SIG-M5 (cell line): ENCODE results near the gene MEF2C.

Source experiments
- DNase-seq: peaks from one replicate; lab custom pipeline; 2025; lab: John Stamatoyannopoulos, UW

Gene MEF2C

DNA sequence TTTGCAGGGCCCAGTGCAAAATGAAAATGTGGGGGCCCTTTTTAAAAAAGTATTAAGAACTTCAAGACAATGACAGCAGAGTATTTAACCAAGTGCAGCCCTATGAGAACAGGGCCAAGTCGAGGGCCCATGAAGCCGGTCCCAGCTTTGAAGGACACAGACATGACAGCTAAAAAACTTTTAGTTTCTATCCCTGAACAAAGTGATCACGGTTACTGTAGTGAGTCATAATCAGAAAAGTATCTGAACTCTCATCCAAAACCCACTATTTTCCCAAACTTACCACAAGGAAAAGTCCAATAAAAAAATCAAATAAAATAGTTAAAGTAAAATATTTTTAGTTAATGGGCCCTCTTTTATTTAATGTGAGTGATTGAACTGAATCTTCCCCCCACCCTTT lies 126.0 kb downstream of the MEF2C start:
- no peak for DNase-seq

DNA sequence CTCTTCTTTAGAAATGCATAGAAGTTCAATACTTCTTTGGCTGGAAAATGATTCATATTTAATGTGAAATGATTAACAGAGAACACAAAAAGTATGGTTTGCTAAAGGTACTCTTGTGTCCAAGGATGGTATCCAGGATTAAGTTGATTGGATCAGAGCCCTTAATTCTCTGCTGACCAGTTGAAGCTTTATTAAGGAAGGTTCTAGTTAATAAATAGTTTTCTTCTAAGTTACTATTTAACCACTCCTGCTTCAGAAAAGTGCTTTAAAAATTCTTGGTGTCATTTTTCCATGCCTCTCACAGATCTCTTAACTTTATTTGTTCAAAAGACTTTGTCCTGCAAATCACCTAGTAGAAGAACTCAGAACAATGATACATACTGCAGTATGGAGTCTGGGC lies 134.3 kb downstream of the MEF2C start:
- DNase-seq = no peak

DNA sequence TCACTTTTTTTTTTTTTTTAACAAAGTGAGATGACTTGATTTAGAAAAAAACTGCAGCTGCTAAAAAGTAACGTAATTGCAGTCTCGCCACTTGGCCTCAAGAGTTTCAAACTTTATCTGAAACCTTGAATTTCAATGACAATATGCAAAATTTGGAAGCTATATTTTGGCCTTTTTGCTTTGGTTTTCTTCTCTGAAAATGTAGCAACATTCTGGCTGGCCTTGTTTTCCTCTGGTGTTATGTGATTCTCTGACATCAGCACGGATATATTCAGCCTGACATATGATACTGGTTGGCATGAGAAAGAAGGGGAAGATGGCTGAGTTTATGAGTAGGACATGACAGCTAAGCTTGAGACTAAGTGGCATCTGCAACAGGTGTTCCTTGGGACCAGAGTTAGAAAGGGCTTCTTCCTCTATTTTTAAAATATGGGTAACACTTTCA lies 136.5 kb downstream of the MEF2C start:
- DNase-seq = no peak

DNA sequence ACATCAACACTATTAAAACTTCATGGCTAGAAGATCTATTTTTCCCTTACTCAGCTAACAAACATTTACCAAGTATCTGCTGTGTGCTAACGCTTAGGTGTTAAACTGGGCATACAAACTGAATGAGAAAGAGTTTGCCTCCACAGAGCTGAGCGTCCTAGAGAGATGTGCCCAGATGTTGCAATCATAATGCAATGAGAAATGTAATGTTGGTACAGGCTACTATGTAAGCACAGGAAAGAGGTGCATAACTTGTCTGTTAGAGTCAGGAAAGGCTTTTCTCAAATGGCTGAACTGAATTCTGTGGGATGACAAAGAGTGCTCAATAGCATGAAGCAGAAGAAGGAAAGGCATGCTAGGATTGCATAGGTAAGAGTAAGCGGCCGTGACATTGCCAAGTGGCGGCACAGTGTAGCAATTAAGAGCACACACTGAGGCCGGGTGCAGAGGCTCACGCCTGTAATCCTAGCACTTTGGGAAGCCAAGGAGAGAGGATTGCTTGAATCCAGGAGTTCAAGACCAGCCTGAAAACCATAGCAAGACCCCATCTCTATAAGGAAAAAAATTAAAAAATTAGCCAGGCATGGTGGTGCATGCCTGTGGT lies 137.8 kb downstream of the MEF2C start:
- DNase-seq = no peak

DNA sequence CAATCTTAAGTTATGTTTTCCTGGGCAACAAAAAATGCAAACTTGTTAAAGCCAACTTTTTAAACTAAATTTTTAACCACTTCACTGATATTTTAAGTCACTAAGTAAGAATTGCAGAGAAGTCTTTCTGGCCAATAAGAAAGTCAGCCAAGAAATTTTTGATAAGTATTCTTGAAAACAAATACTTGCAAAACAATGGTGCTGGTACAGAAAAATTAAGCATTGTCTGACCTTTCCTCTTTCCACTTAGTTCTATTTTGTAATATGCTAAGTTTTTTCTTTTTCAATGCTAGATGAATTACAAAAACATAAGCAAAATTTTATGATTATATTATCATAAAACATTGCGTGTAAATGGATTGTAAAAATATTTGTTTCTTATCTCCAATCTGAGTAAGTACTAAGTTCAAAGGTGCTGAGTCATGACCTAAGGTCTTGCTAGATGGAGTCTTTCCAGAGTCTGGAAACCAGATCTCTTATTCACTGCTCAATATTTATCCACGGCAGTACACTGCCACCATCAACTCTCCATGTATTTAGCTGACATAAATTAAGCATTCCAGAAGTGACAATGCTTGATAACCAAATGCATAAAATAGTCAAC lies 139.7 kb downstream of the MEF2C start:
- DNase-seq = no peak

DNA sequence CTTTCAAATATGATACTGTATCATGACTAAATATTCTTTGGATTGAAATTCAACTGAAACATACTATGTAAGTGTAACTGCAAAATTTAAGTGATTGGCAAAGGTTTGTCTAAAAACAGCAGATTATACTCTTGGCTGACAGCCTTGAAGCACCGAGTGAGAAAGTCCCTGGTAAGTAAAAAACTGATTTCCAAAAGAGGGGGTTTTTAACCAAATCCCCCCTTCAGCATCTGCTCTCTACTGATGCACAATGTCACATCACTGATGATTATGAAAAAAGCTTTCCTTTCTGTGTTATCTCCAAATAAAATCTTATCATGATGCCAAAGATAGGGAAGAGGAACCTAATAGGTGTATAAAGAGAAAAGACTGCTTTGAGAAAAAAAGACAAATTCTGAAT lies 141.0 kb downstream of the MEF2C start:
- no peak for DNase-seq

DNA sequence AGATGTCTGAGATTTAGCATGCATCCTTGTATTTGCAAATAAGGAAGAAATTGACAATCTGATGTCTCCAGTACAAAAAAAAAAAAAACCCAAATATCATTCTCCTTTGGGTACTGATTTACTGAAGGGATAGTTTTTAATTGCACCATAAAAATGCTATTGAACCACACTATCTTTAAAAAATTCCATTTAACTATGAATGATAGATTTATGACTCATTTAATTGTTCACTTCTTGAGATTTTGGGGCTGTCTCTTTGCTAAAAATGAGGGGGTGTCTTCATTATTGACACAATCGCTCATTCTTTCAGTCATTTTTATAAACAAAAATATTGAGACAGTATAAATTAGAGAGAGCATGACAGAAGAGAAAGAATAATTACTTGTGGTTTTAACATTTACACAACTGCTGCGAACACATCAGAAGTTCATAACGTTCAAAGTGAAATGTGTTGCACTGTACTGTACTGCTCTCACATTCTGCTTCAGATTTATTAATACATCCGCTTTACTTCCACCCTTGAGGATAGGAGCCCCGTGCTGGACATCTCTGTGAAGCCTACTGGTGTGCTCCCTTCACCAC lies 142.3 kb downstream of the MEF2C start:
- DNase-seq = no peak

DNA sequence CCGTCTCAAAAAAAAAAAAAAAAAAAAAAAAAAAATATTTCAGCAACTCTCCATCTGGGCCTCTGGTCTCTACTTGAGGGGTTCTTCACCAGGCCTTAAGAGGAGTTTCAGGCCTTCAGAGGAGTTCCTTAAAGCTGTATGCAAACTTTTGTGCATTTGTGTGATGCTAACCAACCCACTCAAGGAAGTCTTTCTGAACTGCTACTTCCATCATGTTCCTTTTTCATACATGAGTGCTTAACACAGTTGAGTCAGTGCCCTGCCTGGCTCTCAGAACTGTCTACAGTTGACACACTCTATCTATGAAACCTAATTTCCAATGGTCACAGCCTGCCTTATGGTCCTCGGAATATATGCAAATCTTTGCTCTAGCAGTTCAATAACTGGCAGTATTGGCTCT lies 146.5 kb downstream of the MEF2C start:
- DNase-seq = no peak

DNA sequence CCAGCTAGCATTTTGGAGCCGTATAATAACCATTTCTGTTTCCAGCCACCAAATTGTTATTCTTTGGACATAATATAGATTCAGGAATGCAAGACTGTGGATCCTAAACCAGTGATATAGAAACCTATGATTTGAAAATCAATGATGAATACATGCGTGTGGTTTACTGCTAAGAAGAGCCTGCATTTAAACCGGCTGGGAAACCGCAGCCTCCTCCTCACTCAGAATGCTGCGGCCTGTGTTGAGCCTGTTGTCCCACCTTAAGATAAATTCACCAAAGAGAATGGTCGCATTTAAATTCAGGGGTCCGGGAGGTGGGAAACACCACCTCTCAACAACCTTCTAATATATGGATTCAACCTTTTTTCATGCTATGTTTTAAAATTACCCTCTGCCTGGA lies 148.0 kb downstream of the MEF2C start:
- DNase-seq = no peak

DNA sequence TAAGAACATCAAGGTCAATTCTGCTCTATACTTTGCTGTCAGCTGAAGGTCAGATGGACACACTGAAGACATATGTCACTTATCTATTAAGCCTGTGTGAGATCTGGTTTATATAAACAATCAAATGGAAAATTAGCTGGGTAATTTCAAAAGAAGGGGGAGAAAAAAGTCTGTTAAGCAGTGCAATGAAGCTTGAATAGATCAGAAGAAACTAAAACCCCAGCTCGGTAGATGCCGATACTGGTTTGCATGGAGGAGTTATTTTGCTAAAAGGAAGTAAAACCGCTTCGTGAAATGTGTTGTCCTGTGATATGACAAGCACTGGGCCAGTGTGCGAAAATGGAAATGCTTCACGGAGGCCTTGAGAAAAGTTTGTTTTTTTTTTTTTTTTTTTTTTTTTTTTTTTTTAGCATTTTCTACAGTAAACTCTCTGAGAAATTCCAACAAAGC lies 148.8 kb downstream of the MEF2C start:
- peak; percentile 2 for DNase-seq

DNA sequence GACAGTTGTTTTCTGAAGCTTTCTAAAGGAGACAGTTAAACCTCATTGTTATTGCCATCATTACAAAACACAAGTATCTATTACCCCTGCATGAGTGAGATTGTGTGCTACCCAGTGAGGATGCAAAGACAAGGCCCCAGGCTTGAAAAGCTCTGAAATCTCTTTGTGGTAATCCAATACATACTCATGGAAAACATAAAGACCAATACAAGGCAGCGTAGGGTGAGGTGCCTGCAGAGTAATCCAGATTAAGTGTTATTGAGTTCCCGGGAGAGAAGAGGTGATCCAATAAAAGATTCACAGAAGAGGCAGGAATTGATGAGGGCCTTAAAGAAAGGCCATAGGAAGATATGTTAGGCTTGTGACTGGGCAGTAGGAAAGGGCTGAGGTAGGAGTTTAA lies 150.1 kb downstream of the MEF2C start:
- DNase-seq = no peak

DNA sequence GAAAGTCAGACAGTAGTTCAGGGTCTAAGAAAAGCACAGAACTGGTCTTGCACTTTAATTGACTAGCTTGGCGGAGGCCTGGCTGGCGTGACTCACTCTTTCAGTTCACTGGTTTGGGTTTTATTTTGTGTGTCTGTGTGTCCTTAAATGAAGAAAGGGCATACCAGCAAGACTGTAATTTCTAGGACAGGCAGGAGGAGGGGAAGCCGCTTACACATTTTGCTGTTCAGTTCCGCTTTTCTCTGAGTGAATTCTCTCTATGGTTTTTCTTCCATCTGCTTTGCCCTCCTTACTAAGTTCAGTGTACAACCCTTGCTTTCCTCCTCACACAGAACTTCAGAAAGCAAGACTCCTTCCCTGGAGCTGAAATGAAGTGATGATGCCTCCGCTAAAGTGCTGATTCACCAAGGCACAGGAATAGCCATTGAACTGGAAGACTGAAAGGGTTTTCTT lies 150.8 kb downstream of the MEF2C start:
- peak; percentile 75 for DNase-seq

DNA sequence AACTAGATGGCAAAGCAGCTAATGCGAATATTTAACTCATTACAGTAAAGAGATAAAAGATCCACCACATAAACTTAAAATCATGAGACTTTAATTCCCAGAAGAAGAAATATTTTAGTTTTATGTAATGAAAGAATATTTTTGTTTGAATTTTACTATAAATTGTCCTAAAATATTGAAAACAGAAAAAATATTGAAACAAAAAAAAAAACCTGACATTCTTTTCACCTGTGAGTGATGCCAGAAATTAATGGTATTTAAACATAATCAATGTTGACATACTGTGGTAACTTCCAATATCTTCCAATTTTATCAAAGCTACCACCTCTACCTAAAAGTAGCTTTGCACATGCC lies 153.2 kb downstream of the MEF2C start:
- no peak for DNase-seq

DNA sequence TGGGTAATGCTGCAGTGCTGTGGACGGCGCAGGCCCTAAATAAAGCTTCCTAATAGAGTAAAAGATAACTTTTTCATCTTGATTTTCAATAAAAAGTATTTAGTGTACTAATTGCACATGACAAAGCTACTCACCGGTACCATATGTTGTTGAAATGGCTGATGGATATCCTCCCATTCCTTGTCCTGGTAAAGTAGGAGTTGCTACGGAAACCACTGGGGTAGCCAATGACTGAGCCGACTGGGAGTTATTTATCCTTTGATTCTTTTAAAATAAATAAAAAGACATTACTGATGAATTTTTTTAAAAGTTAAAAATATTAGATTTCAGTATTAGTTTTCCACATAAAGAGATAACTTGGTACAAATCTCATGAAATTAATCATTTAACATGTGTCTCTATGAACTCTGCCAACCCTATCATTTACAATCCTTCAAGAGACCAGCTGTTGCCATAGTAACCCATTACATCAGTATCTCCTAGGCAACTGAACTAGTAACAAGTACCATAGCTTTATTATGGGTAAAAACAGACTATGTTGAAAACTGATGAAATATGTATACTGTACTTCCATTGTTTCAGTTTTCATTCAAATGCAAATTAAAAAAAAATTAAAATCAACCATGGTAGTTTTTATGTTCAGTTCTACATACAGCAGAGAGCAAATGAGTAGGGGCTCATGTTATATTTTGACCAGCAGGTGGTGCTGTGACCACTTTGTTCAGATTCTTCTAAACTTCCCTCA lies 153.7 kb downstream of the MEF2C start:
- peak; percentile 3 for DNase-seq

DNA sequence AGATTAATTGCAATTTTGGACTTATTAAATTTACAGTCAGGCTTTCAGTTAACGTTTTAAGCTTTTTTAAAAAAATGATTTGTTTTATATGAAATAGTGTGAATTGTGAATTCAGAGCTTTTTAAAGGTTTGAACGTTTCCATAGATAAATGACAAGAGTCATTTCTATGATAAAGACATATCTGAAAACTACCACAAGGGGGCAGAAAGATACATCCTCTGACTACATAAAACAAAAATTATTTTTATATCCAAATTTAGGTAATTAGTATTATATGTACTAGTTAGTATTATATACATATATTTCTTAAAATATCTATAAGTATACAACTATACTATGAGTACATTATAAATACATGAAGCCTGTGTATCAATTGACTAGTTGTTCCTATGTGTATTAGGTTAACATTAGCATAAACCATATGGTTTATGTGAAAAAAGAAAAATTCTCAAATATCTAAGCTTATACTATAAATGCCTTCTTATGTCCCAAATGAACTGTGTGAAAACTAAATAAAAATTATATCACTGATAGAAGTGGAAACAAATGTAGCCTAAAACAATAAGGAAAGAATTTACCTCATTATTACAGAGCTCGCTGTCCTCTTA lies 155.2 kb downstream of the MEF2C start:
- DNase-seq = no peak

DNA sequence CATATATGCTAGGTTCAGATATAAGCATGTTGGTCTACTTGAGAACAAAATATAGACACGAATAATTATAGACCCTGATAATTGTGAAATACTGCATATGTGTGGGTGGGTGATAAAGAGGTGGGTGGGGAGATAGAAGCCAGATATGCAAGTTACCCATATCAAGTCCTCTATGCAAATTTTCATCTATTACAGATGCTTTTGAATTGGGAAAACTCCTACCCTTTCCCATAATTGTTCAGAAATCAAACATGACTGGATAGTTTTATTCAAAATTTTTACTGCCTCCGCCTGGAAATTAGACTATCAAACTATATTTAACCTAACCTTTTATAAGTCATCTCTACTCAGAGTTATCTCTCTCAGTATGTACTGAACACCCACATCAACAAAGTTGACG lies 157.5 kb downstream of the MEF2C start:
- DNase-seq = no peak

DNA sequence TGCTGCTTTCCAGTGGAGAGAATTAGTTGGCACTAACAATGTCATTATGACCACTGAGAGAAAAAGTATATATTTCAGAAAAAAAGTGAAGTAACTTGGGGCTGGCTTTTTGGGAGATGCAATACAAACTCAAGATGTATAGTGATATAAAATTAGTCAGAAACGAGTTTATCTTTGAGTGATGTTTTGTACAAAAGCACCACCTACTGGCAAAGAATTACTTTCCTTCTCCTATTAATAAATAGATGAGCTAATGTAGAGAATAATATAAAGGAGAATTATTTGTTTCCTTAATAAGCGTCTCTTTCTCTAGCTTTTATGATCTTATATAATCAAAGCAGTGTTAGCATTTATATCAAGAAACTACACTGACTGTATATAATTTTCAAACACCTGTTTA lies 158.8 kb downstream of the MEF2C start:
- DNase-seq = no peak

DNA sequence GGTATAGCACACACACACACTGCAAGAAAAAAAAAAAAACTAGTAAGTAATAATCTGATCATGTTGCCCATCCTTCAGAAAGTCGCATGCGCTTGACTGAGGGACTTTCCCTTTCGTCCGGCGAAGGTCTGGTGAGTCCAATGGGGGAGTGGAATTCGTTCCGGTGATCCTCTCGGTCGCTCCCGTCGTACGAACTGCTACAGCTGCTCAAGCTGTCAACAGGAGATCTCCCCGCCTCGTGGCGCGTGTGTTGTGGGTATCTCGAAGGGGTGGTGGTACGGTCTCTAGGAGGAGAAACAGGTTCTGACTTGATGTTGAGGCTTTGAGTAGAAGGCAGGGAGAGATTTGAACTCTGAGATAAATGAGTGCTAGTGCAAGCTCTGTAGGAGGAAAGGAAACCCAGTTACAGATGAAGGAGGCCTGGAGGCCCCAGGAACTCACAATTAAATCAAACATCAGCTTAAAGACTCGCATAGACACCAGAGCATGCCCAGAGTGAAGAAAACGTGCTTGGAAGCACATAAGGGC lies 160.4 kb downstream of the MEF2C start:
- no peak for DNase-seq

DNA sequence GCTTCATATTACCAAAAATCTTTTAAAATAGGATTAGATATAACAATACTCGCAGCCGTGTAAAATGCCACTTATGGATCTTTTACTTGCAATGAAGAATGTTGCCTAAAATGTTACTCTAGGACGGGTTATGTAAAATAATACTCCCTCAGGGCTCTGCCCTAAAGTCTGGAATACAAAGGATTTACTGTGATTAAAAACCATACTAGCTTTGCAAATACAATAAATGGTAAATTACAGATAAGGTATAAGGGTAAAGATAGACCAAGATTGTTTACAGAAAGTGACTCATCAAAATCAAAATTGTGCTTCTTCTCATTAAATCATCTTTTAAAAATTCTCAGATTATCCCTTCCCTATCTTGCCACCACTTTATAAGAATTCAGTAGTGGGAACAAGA lies 163.6 kb downstream of the MEF2C start:
- DNase-seq = no peak

DNA sequence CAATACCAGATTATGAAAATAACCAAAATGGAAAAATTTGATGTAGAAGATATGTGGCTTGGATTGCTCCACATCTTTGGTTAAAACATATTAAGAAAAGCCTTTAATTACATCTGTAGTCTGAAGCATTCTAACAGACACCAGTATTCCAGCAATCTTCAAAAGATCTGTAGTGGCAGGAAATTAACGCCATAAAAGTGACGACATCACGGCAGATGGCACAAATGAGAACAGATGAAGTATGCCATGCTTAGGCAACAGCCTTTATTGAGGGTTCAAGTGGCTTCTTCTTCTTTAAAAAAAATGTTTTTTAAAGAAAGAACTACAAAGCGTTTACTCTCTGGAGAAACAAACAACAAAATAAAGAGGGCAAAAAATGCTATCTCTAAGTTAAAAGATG lies 164.2 kb downstream of the MEF2C start:
- no peak for DNase-seq

DNA sequence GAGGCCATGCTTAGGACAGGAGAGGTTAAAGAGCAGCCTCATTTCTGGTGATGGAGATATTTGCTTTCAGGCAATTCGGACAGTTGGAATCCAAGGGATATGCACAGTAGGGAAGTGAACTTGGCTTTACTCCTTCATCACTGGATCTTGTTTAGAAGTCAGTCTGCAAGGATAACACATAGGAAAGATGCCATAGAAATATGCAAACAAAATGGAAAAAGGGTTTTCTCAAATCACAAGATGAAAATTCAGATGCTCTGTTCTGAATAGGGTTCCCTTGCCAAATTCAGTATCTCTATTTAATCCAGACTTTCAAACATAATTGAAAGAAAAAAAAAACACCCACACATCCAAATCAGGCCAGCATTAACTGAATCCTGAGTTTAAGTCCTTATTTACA lies 166.9 kb downstream of the MEF2C start:
- DNase-seq = no peak

DNA sequence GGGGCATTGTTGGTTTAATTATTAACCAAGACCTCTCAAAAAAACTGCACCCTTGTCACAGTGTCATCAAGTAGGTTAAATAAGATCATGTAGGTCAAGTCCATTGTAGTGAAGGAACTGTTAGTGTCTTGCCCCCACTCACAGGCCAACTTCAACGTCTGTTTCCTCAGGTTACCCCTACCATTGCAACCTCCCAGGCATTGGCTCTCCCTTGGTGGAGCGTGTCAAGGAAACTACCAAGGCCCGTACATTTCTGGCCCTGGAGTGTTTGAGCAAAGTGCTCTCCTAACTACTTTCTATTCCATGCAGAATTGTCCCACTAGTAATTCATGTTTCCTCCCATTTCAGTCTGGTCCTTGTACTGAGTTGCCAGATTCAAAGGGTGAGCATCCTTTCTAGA lies 167.5 kb downstream of the MEF2C start:
- no peak for DNase-seq
